Mucosa of gallbladder (tissue), 1 donor: Measurements from ENCODE around the gene CCDC85C. TPM values are rescaled to one million over a fixed set of nuclear protein-coding genes. Genes with fewer than 3 reads are reported as not detected.
A peak's percentile ranks its signal among the peaks of the same experiment; 100 is the strongest.

Source experiments
- DNase-seq: peaks from one replicate; pipeline ENCODE4 v3.0.0-alpha.2; 2020; ENCODE audit warnings: low spot score
- total RNA-seq: library from RNA; stranded (reverse); gene quantifications from one replicate; pipeline ENCODE4 v1.2.1, GENCODE V29; 2021
- donor health status: DM: no; HTN: no; CAD: no.

The CCDC85C gene
- total RNA-seq, 1 donor from 2014 or later: 41.3 TPM

DNA sequence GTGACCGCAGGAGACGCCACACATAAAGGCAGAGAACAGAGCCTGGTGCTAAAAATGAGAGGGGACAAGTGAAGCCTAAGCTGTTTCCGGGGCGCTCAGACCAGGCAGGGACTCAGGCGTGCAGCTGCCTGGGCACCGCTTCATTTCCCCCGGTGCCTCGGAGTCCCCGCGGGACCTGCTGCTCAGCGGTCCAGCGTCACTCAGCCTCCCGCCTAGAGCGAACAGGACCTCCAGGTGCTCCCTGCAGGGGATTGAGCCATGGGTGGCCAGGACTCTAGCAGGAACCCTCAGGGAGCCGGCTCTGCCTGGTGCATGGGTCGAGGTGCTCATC, 31.0 kb downstream of the CCDC85C start:
- no peak for DNase-seq

- DNase-seq: no peak
Observed at GRCh38 chr14:99572173-99572999, 31.6 kb downstream of the CCDC85C start.

DNA sequence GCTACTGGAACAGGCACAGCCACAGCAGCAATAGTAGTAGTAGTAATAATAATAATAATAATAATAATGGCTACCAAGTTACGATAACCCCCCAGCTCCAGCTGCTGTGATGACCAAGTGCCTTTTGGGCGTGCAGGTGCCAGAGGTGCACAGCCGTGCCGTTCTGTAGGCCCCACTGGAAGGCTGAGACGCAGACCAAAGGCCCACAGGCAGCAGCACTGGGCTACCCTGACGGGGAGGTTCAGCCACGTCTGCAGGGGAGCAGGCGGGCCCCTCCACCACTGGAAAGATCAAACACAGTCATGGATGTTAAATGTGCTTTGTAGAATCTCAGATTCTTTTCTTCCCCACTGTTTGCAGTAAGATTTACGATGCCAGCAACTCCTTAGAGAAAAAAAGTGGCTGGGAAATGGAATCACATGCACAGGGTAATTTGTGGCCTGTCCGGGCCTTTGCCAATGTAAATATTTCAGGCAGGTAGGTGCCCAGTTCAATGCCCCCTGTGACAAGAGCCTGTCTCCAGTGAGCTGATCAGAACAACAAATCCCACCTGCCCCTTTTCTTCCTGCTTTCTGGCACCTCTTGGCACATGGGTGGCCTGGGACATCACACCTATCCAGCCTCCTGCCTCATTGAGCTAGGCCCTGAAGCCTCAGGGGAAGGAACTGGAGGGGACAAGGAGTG, 32.6 kb downstream of the CCDC85C start:
- DNase-seq: peak; percentile 58

- no peak for DNase-seq
Observed at GRCh38 chr14:99570544-99571302, 33.3 kb downstream of the CCDC85C start.

DNA sequence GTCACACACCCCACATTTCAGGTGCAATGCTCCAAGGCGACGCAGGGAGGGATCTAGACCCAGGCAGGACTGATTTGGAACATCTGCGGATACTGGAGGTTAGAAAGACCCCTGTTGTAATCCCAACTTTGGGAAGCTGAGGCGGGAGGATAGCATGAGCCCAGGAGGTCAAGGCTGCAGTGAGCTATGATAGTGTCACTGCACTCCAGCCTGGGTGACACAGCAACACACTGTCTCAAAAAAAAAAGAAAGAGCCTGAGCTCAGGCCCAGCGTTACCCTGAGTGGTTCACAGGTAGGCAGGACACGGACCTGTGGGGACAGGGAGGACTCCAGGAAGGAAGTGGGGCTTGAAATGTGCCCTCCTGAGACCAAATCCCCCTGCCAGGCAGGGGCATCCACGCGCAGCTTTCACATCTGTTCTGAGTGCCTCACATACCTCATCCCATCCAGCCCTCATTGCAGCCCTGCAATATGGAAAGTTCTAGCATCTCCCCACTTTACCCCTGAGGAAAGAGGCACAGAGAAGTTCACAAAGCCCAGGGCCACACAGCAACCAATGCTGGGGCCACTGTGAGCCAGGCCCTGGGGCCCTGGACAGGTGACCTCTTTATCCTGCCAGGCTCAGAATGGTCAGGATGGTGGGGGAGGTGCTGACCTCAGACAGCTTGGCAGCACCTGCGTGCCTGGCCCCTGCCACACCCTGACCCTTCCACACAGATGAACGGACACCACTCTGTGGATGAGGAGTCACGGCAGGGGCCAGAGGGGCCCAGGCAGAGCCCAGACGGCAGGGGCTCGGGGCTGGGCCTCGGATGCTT, 34.1 kb downstream of the CCDC85C start:
- DNase-seq: no peak

DNA sequence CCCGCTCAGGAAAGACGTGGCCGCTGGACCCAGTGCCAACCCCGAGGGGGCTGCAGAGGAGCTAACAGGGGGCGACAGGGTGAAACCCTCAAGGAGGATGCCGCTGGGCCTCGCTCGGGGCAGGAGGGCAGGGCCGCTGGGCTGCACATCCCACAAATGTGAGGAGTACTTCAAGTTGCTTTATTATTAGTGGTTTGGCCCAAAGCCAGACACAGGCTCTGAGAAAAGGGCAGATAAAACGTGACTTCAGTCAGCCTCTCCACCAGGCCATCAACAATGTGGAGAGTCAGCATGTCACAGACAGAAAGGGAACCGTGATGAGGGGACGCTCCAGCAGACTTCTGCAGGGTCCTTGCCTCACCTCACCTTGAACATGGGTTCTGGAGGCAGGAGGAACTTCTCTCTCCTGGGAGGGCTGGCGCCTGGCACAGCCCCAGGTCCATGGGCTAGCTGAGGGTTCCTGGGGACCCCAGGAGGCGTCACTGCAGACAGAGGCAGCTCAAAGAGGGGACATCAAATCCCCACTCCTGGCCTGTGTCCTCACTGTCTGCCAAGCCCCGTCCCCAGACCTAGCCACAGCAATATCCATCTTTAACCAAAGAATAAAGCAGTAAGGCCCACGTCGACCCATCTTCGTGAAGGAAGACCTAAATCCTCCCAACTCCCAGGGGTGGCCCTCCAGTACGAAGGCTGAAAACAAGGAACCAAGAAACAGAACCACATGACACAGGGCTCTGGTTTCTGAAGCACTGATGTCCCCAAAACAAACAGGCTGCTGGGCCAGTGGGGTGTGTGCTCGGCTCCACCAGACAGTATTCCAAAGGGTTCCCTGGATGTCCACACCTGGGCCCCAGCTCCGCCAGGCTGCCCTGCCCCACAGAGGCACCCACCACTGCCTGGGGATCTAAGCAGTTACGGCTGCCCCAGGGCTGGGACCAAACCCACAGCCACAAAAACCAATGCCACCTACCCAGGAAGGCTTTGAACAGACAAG, 35.1 kb downstream of the CCDC85C start:
- no peak for DNase-seq

- DNase-seq: no peak
Observed at GRCh38 chr14:99566390-99567354, 37.3 kb downstream of the CCDC85C start.

DNA sequence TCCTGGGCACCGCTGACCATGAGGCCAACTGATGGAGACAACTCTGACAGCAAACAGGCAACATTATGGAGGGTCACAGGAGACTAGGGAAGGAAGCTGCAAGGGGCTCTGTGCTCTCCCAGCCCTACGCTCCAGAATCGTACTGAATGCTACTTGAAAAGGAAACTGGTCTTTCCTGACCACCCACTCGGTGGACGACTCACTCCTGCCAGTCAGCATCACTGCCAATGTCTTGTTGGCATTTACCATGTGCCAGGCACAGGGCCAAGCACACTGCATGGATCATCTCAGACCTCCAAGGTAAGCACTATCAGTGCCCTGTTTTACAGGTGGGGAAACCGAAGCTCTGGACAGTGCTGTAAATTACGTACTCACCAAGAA, 38.0 kb downstream of the CCDC85C start:
- DNase-seq: no peak

DNA sequence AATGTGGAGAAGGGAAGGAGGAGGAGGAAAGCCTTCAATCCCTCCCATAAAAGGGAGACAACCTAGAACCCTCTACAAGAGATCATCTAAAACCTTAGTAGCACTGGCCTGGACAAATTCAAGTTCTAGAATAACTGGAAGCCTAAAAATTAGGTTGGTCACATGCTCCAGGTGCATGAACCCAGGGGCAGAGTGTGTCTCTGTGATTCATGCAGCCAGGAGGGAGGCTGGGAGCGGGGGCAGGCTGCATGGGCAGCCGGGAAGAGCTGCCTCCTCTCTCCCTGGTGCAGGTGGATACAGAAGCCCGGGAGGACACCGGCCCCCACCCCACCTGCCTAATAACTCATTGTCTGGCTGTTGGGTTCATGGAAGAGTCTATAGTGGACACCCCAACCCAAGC, 38.6 kb downstream of the CCDC85C start:
- no peak for DNase-seq

DNA sequence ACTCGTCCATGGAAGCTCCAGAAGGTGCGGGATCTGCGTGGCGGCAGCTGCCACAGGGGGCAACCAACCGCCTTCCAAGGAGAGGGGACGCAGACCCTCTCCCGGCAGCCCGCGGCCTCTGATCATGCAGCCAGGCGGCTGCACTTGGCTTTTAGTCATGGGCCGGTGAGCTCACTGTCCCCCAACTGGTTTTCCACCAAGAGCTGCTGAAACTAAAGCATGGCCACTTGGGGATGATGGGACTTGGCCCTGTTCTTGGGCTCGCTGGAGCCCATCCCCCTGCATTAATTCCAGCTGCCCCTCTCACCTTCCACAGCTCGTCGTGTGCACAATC, 39.1 kb downstream of the CCDC85C start:
- no peak for DNase-seq

DNA sequence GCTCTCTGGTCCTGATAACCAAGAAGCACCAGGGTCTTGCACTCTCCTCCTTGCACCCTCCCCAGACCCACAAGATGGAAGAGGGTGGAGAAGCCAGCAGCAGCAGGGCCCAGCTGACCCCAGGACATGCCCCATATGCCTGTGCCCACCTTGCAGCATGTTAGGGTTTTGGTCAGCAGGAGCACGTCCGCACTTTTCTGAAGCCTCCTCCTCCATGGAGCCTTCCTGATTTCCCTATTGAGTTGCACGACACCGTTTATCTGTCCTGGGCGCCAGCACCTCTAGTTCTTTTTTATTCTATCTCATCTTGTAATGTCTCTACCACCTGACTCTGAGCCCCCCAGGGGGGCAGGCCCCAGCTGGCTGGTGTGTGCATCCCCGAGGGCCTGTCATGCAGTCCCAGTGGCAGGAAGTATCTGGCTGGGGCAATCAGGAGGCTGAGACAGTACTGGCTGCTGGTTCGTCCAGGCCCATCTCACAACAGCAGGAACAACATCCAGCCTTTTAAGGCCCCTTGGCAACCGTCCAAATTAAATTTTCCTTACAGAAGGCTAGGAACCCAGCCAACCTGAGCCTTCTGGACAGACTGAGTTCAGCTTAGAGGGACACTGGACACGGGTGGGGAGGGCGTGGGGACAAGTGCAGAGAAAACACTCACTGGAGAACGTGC, 39.6 kb downstream of the CCDC85C start:
- peak; percentile 79 for DNase-seq

GRCh38 chr14:99563749-99564129, 40.3 kb downstream of the CCDC85C start:
- no peak for DNase-seq

- peak; percentile 83 for DNase-seq
Observed at GRCh38 chr14:99562856-99563748, 40.9 kb downstream of the CCDC85C start.

GRCh38 chr14:99561864-99562263, 42.1 kb downstream of the CCDC85C start:
- no peak for DNase-seq

DNA sequence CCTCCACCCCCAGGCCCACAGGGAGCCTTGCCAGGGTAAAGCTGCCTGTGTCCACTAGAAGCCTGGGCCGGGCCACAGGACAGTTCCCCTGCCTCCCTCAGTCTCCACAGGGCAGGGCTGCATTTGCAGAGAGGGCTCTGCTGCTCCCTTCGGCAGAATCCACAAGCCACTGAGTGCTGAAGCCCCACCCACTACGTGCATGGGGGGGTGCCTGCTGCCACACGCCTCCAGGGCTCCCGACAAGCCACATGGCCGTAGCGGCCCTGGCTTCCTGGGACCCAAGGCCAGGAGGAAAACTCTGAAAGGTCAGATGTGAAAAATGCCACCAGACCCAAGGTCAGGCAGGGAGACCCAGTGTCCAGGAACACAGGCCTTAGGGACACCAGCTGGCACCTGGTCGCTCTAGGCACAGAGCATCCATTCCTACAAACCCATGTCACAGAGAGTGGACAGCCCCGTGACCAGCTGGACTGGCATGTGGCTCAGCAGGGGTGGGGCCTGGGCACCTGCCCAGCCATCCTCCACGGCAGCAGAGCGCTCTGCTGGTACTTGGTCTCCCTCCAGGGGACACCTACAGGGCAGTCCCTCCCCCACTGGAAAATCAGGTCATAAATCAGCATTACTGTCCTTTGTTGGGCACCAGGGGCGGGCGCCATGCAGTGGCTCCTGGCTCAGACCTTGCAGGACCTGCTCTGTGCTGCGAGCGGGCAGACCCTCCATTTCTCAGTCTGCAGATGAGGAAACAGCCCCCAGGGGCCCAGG, 42.9 kb downstream of the CCDC85C start:
- peak; percentile 80 for DNase-seq

DNA sequence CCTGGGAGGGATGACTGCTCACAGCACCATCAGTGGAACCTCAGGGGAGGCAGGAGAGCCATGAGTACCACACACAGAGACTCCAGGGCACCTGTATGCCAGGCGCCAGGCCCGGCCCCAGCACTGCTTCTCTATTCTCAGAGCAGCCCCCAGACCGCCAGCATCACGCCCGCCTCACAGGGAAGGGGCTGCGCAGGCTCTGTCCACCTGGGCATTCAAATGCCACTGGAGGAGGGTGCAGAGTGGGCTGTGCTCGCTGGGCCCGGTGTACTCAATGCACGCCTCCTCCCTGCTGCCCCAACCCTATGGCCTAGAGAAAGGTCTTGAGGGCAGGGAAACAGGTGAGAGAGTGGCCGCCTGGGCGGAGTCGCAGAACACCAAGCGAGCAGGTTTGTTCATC, 43.6 kb downstream of the CCDC85C start:
- DNase-seq: no peak

- no peak for DNase-seq
Observed at GRCh38 chr14:99559286-99559990, 44.6 kb downstream of the CCDC85C start.
